ENCODE measurements around the gene CDC42EP5.
A peak's percentile ranks its signal among the peaks of the same experiment; 100 is the strongest.

CDC42EP5 gene

GRCh38 chr19:54455786-54456422 is 17.2 kb downstream of the CDC42EP5 start:
- no peak overlapping the region for H3K9ac ChIP-seq
- H3K27me3 ChIP-seq: no peaks in the 10 kb centered on the region
- peaks cover 98 to 100% (median 99%) of the 10 kb centered on the region in 11 experiments for H4K20me1 ChIP-seq
- peaks cover 32 to 71% (median 43%) of the 10 kb centered on the region in 10 experiments for H3K4me1 ChIP-seq
- H3K27ac ChIP-seq: no peak overlapping the region
- H3K36me3 ChIP-seq: peaks cover 92 to 100% (median 98%) of the 10 kb centered on the region in 11 experiments
- TF ChIP-seq Cebpa-rat (IDR thresholded peaks at IDR 0.05): no peak
- H3K4me3 ChIP-seq: no peak overlapping the region
- no peaks in the 10 kb centered on the region for H3K9me3 ChIP-seq (replicated peaks in 1 of 11)
- no peak overlapping the region for H3K4me2 ChIP-seq

- H3K4me3 ChIP-seq: no peak overlapping the region
- no peaks in the 10 kb centered on the region for H3K9me3 ChIP-seq (replicated peaks in 1 of 11)
- no peak overlapping the region for H3K4me2 ChIP-seq
- H4K20me1 ChIP-seq: peaks cover 99 to 100% (median 100%) of the 10 kb centered on the region in 11 experiments
- H3K9ac ChIP-seq: 0 out of 22 replicates have a peak overlapping the region, but pooled peaks of 1 of the 11 experiments have one; percentile 25
- H3K27me3 ChIP-seq: no peaks in the 10 kb centered on the region
- peaks cover 34 to 73% (median 45%) of the 10 kb centered on the region in 10 experiments for H3K4me1 ChIP-seq
- peaks cover 86 to 100% (median 96%) of the 10 kb centered on the region in 11 experiments for H3K36me3 ChIP-seq
- no peak for TF ChIP-seq Cebpa-rat (IDR thresholded peaks at IDR 0.05)
- H3K27ac ChIP-seq: no peak overlapping the region
Measured at GRCh38 chr19:54454781-54455675, 18.1 kb downstream of the CDC42EP5 start.

GRCh38 chr19:54453921-54454780 is 18.9 kb downstream of the CDC42EP5 start:
- Histone ChIP-seq H3K4me3 (no peak overlapping the region), H3K36me3 (peaks cover 78 to 92% (median 87%) of the 10 kb centered on the region in 11 experiments), H3K4me2 (no peak overlapping the region), H3K4me1 (peaks cover 27 to 64% (median 37%) of the 10 kb centered on the region in 10 experiments), H3K9me3 (replicated peaks in 1 of 11) (no peaks in the 10 kb centered on the region), H3K27me3 (no peaks in the 10 kb centered on the region), H3K9ac (peak overlapping the region in 3 of 11 experiments; percentile 4 to 93 (median 26); a peak in 2 of 22 replicates), H3K27ac (no peak overlapping the region), H4K20me1 (peaks cover 98 to 99% (median 98%) of the 10 kb centered on the region in 11 experiments)
- TF ChIP-seq Cebpa-rat (IDR thresholded peaks at IDR 0.05): no peak

- peak overlapping the region in 9 of 11 experiments; percentile 11 to 98 (median 94); a peak in 8 of 22 replicates for H3K9ac ChIP-seq
- H3K9me3 ChIP-seq (replicated peaks in 1 of 11): no peaks in the 10 kb centered on the region
- no peak overlapping the region for H3K4me3 ChIP-seq
- H4K20me1 ChIP-seq: peaks cover 83 to 85% (median 83%) of the 10 kb centered on the region in 11 experiments
- H3K27me3 ChIP-seq: no peaks in the 10 kb centered on the region
- peaks cover 62 to 77% (median 72%) of the 10 kb centered on the region in 11 experiments for H3K36me3 ChIP-seq
- H3K4me1 ChIP-seq: peaks cover 22 to 49% (median 26%) of the 10 kb centered on the region in 10 experiments
- no peak for TF ChIP-seq Cebpa-rat (IDR thresholded peaks at IDR 0.05)
- H3K4me2 ChIP-seq: peak overlapping the region in 3 of 11 experiments; percentile 95 to 99 (median 97); a peak in 4 of 22 replicates
- peak overlapping the region in 1 of 11 experiments; percentile 99; a peak in 2 of 22 replicates for H3K27ac ChIP-seq
Measured at GRCh38 chr19:54452626-54453025, 20.5 kb downstream of the CDC42EP5 start.

- Histone ChIP-seq H3K27ac (peak overlapping the region in 8 of 11 experiments; percentile 62 to 99 (median 96); a peak in 15 of 22 replicates), H3K4me2 (peak overlapping the region in 10 of 11 experiments; percentile 94 to 99 (median 97); a peak in 16 of 22 replicates), H3K9ac (peak overlapping the region; percentile 92 to 99 (median 95); a peak in 18 of 22 replicates), H3K27me3 (no peaks in the 10 kb centered on the region), H3K36me3 (peaks cover 56 to 70% (median 65%) of the 10 kb centered on the region in 11 experiments), H4K20me1 (peaks cover 76 to 82% (median 77%) of the 10 kb centered on the region in 11 experiments), H3K4me3 (peak overlapping the region in 3 of 10 experiments; percentile 79 to 94 (median 92); a peak in 4 of 20 replicates), H3K9me3 (replicated peaks in 1 of 11) (no peaks in the 10 kb centered on the region), H3K4me1 (peaks cover 29 to 51% (median 32%) of the 10 kb centered on the region in 10 experiments)
- no peak for TF ChIP-seq Cebpa-rat (IDR thresholded peaks at IDR 0.05)
Measured at GRCh38 chr19:54451997-54452396, 21.1 kb downstream of the CDC42EP5 start.

- H3K4me2 ChIP-seq: peak overlapping the region; percentile 94 to 99 (median 97)
- H3K4me3 ChIP-seq: peak overlapping the region in 9 of 10 experiments; percentile 79 to 94 (median 90); a peak in 18 of 20 replicates
- peak overlapping the region; percentile 92 to 99 (median 95) for H3K9ac ChIP-seq
- H3K27ac ChIP-seq: peak overlapping the region; percentile 17 to 99 (median 95); a peak in 21 of 22 replicates
- H3K27me3 ChIP-seq: no peaks in the 10 kb centered on the region
- H3K9me3 ChIP-seq (replicated peaks in 1 of 11): no peaks in the 10 kb centered on the region
- peaks cover 35 to 52% (median 38%) of the 10 kb centered on the region in 10 experiments for H3K4me1 ChIP-seq
- peaks cover 50 to 69% (median 62%) of the 10 kb centered on the region in 11 experiments for H3K36me3 ChIP-seq
- no peak for TF ChIP-seq Cebpa-rat (IDR thresholded peaks at IDR 0.05)
- peaks cover 70 to 76% (median 71%) of the 10 kb centered on the region in 11 experiments for H4K20me1 ChIP-seq
Measured at GRCh38 chr19:54451331-54451871, 21.7 kb downstream of the CDC42EP5 start.

GRCh38 chr19:54449701-54450069 is 23.4 kb downstream of the CDC42EP5 start:
- peaks cover 49 to 69% (median 59%) of the 10 kb centered on the region in 11 experiments for H3K36me3 ChIP-seq
- TF ChIP-seq Cebpa-rat (IDR thresholded peaks at IDR 0.05): no peak
- no peaks in the 10 kb centered on the region for H3K27me3 ChIP-seq
- H3K9ac ChIP-seq: peak overlapping the region; percentile 92 to 99 (median 95)
- no peaks in the 10 kb centered on the region for H3K9me3 ChIP-seq (replicated peaks in 1 of 11)
- H4K20me1 ChIP-seq: peaks cover 53 to 60% (median 54%) of the 10 kb centered on the region in 11 experiments
- H3K4me3 ChIP-seq: peak overlapping the region; percentile 79 to 94 (median 90)
- H3K4me1 ChIP-seq: peaks cover 35 to 60% (median 41%) of the 10 kb centered on the region in 10 experiments
- H3K27ac ChIP-seq: peak overlapping the region; percentile 94 to 99 (median 95)
- peak overlapping the region; percentile 94 to 99 (median 97) for H3K4me2 ChIP-seq

Measured in BLaER1 treated with 17β-estradiol and CSF1 and Interleukin-3, amounts not matched to agents 10 nM and 100 nM (cell line).